GM19099 (cell line): Measurements from ENCODE around the gene TNFRSF17.
"Not testable (repeated sequence)": the region's sequence is repeated elsewhere in the genome, so short reads cannot be mapped to it uniquely, and the experiment has no call there.

ENCODE experiments used
- POLR2A ChIP-seq: IDR thresholded peaks from 3 replicates; pipeline ENCODE4 v1.6.1; 2011; ENCODE audit warnings: low read depth; ENCODE audit not compliant: insufficient read length; ENCODE audit errors: extremely low read depth

Gene TNFRSF17

GRCh38 chr16:11964761-11965551 is at the start of gene TNFRSF17:
TSS of gene TNFRSF17 (plus strand) at chr16:11965210. CDS start at chr16:11965325, 115 bp downstream.
- peak; percentile 73 for TF ChIP-seq POLR2A

- peak; percentile 76 for TF ChIP-seq POLR2A
Measured at GRCh38 chr16:11915644-11916523, 49.1 kb upstream of the TNFRSF17 start, which contains the start of gene GSPT1. TSS of gene GSPT1 (minus strand) at chr16:11915956. CDS start at chr16:11915720, 236 bp downstream.

- no peak for TF ChIP-seq POLR2A
Measured at GRCh38 chr16:11916524-11917285, 48.3 kb upstream of the TNFRSF17 start.

GRCh38 chr16:11941945-11942344 is 23.1 kb upstream of the TNFRSF17 start, which contains the start of gene NPIPB2:
TSS of gene NPIPB2 (minus strand) at chr16:11942045. CDS start at chr16:11942045, 0 bp downstream.
- not testable (repeated sequence) for TF ChIP-seq POLR2A

GRCh38 chr16:11946433-11946832 is 18.6 kb upstream of the TNFRSF17 start:
- no peak for TF ChIP-seq POLR2A

GRCh38 chr16:11948819-11949218 is 16.2 kb upstream of the TNFRSF17 start:
- TF ChIP-seq POLR2A: no peak

- no peak for TF ChIP-seq POLR2A
Measured at GRCh38 chr16:11949527-11949926, 15.5 kb upstream of the TNFRSF17 start.

- TF ChIP-seq POLR2A: no peak
Measured at GRCh38 chr16:11950388-11950787, 14.6 kb upstream of the TNFRSF17 start.

- no peak for TF ChIP-seq POLR2A
Measured at GRCh38 chr16:11955713-11956123, 9.3 kb upstream of the TNFRSF17 start.

GRCh38 chr16:11956558-11956957 is 8.5 kb upstream of the TNFRSF17 start:
- no peak for TF ChIP-seq POLR2A

- no peak for TF ChIP-seq POLR2A
Measured at GRCh38 chr16:11957591-11958395, 7.2 kb upstream of the TNFRSF17 start.

DNA sequence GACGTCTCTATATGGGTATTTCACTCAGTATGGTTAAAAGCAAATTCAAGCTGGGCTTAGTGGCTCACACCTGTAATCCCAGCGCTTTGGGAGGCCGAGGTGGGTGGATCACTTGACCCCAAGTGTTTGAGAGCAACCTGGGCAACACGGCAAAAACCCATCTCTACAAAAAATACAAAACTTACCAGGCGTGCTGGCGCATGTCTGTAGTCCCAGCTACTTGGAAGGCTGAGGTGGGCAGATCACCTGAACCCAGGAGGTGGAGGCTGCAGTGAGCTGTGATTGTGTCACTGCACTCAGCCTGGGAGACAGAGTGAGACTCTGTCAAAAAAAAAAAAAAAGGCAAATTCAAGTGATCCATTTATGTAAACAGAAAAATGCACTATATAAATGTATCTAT is 1.3 kb upstream of the TNFRSF17 start:
- no peak for TF ChIP-seq POLR2A

- peak; percentile 53 for TF ChIP-seq POLR2A
Measured at GRCh38 chr16:11966173-11966572, 1.2 kb downstream of the TNFRSF17 start.
